ENCODE results near the gene CEMP1.

The CEMP1 gene

DNA sequence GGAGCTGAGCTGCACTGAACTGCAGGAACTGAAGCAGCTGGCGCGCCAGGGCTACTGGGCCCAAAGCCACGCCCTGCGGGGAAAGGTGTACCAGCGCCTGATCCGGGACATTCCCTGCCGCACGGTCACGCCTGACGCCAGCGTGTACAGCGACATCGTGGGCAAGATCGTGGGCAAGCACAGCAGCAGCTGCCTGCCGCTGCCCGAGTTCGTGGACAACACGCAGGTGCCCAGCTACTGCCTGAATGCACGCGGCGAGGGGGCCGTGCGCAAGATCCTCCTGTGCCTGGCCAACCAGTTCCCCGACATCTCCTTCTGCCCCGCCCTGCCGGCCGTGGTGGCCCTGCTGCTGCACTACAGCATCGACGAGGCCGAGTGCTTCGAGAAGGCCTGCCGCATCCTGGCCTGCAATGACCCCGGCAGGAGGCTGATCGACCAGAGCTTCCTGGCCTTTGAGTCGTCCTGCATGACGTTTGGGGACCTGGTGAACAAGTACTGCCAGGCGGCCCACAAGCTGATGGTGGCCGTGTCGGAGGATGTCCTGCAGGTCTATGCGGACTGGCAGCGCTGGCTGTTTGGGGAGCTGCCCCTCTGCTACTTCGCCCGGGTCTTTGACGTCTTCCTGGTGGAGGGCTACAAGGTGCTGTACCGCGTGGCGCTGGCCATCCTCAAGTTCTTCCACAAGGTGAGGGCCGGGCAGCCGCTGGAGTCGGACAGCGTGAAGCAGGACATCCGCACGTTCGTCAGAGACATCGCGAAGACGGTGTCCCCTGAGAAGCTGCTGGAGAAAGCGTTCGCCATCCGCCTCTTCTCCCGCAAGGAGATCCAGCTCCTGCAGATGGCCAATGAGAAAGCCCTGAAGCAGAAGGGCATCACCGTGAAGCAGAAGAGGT lies 34.7 kb downstream of the CEMP1 start:
- intact Hi-C loops (cut with DNase I): no loop called here
- DNase-seq: no peak

DNA sequence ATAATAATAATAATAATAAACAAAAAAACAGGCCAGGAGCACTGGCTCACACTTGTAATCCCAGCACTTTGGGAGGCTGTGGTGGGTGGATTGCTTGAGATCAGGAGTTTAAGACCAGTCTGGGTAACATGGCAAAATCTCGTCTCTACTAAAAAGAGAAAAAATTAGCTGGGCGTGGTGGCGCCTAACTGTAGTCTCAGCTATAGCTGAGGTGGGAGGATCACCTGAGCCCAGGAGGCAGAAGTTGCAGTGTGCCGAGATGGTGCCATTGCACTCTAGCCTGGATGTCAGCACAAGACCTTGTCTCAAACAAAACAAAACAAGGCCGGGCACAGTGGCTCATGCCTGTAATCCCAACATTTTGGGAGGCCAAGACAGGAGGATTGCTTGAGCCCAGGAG lies 36.2 kb downstream of the CEMP1 start:
- DNase-seq: peak in 3 of 42 donors; percentile 46 to 72 (median 58)
- intact Hi-C loops (cut with DNase I): no loop called here

DNA sequence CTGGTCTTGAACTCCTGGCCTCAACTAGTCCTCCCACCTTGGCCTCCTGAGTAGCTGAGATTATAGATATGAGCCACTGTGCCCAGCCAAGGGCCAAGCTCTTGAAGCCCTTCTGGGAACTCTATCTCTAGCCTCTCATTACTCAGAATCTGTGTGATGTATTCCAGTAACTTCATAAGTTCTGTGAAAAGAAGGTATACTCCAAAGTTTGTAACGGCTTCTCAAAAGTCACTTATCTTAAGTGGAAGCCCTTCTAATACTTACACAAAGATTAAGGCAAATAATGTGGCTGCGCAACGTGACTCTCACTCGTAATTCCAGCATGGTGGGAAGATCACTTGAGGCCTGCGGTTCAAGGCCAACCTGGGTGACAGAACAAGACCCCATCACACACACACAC lies 36.6 kb downstream of the CEMP1 start:
- intact Hi-C loops (cut with DNase I): no loop called here
- DNase-seq: no peak

DNA sequence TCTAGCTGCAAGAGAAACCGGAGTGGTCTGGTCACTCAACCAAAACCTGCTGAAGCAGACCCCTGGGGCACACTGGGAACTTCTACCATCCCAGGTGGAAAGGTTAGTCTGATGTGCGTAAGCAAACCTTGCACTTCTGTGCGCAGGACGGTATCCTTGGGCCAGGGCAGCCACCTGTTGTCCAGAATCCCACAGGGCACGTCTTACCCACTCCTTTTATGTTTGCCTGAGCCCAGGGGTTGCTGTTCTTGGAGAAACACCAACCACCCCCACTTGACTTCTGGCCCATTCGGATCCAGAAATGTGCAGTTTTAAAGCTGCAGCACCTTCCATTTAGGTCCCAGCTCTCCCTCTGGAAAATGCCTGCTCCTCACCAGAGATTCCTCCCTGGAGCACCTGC lies 37.6 kb downstream of the CEMP1 start:
- DNase-seq: no peak
- intact Hi-C loops (cut with DNase I): no loop called here

DNA sequence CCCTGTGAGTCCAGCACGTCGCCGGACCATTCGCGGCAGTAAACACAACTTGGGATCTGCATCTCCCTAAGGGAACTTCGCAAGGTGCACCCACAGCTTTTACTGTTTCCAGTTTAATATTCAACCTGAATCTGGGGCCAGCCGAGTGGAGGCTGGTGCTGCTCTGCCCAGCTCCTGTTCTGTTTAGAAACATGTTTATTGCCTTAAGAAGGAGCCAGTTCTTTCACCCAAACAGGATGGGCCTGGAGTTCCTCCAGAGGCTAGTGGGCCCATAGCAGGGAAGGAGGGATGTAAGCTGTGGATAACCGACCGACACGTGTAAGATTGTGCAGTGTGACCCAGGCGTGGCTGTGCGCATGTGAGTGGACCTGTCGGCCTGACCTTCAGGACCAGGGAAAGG lies 38.9 kb downstream of the CEMP1 start:
- intact Hi-C loops (cut with DNase I): no loop called here
- DNase-seq: no peak

DNA sequence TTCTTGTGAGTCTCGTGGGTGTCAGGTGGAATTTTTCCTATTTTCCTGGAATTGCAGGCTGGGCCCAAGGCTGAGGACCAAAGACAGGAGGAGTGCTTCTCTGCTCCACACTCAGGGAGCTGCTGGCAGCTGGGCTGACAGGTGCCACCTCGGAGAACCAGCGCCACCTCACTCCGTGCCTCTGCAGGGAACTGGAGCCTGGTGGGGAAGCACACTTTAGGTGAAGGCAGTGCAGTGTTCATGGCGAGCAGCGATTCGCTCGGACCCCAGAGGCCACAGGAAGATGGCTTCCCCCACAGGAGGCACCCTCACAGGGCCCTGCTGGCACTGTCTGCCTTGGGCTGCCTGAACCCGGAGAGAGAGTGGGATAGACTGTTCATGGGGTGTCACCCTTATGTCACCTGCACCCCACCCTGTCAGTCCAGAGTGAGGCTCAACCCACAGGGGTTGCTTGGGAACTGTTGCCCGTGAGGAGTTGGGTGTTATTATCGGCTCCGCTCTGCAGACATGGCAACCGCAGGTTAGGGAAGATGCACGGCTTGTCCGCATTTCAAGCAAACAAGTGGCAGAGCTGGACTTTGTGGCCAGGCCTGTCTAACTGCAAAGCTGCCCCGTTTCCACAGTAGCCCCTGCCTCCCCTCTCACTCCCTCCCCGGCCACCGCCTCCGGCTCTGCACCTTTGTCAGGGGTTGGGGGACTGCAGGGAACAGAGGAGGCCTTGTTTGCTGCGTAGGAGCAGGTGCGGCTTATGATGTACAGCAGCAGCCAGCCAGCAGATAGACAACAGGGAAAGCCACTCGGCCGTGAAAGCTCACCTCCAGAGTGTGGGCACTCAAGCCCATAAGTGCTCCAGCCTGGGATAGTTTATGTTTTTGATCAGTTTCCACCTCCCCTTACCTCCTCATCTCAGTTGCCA lies 40.8 kb downstream of the CEMP1 start:
- intact Hi-C loops (cut with DNase I): no loop called here
- DNase-seq: peak in 7 of 42 donors; percentile 49 to 75 (median 65)

DNA sequence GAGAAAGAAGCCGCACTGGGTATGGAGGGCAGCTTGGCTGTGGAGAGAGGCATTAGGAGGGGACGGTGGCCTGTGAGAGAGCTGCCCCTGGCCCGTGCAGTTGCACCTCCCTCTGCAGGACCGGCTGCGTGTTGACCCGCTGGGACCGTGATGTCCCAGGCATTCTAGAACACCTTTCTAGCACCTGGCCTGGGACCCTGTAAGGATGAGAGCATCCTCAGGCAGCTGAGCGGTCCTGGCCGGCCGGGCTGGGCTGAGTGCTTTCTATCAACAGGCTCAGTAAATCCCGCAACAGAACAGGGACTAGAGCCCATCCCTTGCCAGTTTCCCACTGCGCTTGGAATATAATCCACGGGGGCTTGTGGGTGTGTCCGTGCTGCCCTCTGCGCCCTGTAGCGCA lies 41.6 kb downstream of the CEMP1 start:
- intact Hi-C loops (cut with DNase I): no loop called here
- no peak for DNase-seq

DNA sequence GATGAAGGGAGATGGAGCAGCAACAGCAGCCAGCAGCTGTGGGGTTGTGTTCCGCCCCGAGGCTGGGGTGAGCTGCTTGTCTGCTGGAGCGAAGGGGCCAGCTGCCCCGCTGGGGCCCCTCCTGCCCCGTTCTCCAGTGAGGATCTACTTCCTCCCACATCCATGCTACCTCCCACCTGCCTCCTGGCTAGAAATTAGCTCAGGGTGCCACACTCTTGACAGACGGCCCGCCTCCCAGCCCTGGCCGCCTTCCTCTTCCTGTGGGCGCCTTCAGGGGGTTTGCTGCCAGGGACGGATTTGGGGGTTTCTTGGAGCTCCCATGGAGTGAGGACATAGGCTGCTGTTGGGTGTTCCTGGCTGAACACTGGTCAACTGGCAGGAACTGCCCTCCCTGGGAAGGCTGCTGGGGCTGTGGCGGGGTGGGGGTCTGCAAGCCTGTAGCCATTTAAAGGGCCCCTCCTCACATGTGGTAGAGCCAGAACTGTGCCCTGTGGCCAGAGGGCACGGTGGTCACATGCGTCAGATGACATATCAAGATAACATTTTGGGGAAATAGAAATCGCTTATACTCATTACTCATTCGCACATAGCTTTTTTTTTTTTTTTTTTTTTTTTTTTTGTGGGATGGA lies 43.2 kb downstream of the CEMP1 start:
- peak in 1 of 42 donors; percentile 27 for DNase-seq
- intact Hi-C loops (cut with DNase I): no loop called here

DNA sequence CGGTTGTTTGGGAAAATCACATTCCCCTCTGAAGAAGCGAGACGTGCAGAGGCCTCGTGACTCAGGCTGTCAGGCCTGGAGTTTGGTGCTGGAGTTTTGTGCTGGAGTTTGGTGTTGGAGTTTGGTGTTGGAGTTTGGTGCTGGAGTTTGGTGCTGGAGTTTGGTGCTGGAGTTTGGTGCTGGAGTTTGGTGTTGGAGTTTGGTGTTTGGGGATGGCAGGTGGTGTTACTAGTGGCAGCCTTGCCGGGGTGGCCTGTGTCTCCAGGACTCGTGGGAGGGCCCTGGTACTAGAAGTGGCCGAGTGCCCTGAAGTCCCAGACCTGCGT lies 43.7 kb downstream of the CEMP1 start:
- peak in 1 of 42 donors; percentile 31 for DNase-seq
- intact Hi-C loops (cut with DNase I): no loop called here

DNA sequence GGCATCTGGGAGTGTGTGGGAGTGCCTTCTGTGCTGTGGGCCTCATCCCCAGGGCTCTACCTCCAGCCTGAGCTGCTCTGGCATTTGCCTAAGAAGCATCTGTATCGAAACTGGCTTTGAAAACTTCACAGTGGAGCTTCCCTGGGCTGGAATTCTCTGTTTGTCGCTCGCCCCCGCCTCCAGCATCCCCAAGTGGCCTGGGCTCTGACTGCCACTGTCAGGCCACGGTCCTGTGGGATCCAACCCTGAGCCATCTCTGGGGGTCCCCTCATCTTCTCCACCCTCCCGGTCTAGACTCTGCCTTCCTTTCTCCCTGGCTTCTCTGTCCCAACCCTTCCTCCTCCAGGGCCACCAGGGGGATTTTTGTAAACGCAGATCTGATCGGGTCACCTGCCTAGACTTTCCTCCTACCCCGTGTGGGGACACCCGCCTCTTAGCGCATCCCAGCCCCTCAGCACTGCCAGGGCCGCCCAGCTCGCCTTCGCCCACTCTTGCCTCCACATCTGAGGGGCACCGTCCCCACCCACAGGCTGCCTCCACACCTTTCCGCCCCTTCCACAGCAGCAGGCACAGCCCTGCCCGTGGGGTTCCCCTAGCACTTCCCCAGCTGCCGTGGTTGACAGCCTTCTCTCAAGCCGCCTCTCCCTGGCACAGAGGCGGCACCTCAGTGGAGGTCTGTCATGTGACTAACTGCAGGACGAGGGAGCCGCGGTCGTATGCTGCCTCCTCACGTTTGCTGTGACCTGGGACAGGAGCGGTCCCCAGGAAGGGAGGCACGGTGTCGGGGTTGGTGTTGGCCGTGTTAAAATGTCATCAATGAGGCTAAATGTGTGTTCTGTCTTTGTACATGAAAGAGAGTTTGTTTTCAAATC lies 44.3 kb downstream of the CEMP1 start:
- intact Hi-C loops (cut with DNase I): no loop called here
- peak in 40 of 42 donors; percentile 41 to 83 (median 66) for DNase-seq

DNA sequence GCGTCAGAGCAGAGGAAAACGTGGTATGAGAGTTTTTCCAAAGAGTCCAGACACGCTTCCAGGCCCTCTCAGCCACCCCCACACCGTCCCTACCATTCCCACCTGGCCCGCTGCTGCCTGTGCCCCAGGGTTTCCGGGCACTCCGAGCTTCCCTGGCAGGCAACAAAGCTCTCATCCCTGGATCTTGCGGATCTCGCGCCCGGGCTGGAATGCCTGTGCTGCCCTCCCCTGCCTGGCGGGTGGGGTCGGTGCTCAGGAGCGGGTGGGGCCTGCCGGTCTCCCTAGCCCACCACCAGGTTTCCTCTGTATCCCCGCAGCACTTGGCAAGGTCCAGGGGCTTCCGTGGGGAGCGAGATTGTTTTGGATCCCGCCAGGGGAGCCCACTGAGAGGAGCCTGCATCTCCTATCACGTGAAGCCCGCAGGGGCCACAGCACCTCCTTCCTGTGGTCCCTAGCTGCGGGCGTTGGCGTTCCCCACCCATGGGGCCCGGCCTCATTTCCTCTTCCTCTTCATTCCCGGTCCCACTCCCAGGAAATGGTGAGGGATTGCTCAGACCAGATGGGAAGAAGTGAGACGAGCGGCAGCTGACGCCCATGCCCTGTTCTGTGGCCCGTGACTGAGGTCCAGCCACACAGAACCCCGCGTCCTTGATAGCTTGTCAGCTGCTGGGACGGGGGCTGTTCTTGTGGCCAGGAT lies 45.2 kb downstream of the CEMP1 start:
- intact Hi-C loops (cut with DNase I): no loop called here
- DNase-seq: no peak

DNA sequence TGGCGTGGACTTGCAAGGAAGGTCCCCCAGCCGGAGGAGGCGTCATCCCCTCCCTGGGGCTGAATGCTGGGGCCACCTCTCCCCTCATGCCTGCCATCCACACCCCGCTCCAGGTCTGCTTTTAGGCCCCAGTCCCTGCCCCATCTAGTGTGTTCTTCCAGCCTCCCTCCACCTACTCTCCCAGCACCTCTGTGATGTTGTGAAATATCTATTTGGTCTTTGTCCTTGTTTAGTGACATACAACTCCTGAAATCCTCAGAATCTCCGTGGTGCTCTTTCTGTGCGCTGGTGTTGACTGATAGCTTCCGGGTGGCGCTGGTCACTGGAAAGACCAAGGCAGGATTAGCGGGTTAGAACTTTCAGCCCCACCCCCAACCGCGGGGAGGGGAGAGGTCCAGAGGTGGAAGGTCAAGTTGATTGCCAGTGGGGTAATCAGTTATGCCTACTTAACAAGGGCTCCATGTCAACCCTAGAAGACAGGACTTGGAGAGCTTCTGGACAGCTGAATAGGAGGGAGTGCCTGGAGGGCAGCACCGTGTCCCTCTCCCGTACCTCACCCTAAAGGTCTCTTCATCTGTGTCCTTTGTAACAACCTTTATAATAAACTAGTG lies 46.2 kb downstream of the CEMP1 start:
- intact Hi-C loops (cut with DNase I): no loop called here
- no peak for DNase-seq

DNA sequence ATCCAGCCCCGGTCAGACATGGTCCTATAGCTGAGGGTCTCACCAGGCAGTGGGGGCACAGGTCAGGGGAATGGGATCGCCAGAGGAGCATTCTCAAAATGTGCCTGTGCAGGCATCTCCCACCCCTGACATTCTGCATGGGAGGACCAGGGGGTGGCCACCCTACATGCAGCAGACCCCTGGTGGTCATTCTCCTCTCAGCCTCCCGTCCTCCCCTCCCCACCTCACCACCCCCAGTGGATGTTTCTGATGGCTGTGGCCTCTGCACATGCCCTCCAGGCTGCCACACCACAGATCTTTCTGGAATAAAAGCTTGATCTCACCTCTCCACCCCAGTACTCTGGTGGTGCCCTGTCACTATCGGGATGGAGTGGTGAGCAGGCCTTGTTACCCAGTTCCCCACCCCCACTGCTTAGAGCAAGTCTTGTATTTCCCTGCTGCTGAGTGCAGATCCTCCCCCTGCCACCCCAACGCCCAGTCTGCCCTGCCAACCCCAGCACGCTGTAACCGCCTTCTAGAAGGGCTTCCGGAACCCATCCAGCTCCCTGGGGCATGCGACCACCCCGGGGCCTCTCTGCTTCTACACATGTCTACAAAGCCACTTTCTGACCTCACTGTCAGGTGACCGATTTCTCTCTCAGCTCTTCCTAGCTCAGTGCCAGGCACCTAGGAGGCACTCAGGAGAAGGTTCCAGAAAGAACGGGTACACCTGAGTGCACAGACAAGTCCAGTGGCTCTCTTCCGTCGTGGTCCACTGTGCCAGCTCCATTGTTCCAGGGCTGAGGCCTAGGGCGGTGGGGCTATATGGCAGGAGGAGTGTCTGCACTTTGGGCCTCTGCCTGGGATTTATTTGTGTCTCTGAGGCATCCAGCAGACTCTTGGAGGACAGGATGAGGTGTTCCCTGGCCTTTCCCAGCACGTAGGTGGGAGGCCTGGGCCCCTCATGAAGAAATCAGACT lies 47.0 kb downstream of the CEMP1 start:
- DNase-seq: no peak
- intact Hi-C loops (cut with DNase I): no loop called here

DNA sequence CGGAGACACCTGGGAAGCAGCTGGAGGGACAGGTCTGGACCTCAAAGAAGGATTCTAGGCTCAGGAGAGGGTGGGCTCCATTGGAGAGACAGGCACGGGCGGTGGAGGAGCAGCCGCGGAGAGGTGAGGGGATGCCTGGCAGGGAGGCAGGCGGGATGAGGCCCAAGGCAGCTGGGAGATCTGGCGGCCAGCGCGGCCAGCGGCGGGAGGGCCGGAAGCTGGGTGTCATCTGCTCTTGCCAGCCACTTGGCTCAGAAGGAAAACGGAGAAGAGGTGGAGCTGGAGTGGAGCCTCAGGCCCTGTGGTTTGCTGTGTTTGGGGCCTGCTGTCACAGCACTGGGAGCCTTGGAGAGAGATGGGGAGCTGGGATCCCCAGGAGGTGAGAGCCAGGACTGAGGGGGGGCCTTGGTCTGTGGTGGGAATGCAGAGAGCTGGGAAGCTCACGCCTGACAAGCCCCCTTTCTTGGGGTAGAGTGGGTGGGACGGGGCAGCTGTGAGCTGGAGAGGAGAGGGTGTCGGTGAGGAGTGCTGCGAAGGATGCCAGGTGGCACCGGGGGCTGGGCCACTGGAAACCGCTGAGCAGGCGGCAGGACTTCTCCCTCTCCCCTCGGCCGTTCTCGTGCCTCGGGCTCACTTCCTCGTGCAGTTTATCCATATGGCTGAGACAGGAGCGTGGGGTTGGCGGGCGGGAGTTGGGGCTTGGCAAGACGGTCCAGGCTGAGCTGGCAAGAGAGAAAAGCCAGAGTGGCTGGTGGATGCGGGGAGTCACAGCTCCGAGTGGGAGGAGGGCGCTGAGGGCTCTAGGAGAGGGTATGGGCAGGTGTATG lies 48.3 kb downstream of the CEMP1 start:
- intact Hi-C loops (cut with DNase I): no loop called here
- peak in 37 of 42 donors; percentile 51 to 87 (median 72) for DNase-seq

DNA sequence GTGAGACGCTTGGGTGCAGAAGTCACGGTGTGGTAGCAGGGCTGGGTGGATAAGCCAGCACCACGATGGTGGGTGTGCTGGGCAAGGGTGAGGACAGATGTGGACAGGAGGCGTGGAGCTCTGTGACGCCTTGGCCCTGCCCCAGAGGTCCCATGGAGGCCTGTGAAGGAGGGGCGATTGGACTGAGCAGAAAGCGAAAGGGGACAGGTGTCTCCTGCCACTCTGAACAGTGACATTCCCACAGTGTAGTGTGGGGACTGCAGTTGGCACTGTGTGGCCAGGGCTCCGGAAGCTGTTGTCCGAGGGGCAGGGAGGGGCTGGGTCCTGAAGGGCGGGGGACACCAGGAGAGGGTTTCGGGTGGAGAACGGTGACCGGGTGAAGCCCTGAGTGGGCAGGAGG lies 49.0 kb downstream of the CEMP1 start:
- no peak for DNase-seq
- intact Hi-C loops (cut with DNase I): no loop called here

DNA sequence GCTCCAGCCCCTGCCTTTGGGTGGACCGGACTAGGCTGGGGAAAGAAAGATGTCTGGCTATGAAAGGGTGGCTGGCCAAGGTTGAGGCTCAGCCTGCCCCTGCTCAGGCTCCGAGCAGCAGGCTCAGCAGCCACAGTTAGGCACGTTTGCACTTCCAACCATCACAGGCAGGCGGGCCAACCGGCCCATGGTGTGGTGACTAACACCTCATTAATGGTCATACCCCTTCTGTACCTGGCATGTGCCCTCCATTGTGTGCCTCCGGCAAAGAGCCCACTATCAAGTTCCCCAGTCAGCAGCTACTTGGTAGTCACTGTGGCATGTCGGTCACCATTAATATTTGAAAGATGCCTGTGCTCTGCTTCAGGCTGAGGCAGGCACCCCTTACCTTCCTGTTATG lies 49.5 kb downstream of the CEMP1 start:
- DNase-seq: no peak
- intact Hi-C loops (cut with DNase I): no loop called here

Data from head of caudate nucleus (tissue), 42 donors.